Measurements from ENCODE around the gene PHTF2. TPM values are rescaled to one million over a fixed set of nuclear protein-coding genes. Genes with fewer than 3 reads are reported as not detected.

The PHTF2 gene
- total RNA-seq, 1 donor from 2014 or later = 27.0 TPM

GRCh38 chr7:77858278-77858677, 59.7 kb downstream of the PHTF2 start:
- H3K79me2 ChIP-seq (ENCODE audit: insufficient read depth, low read length) = peaks cover 4% of the 10 kb centered on the region
- Mint-ChIP-seq H3K9me3 (ENCODE audit: unreplicated experiment) (no peaks in the 10 kb centered on the region), H3K27ac (ENCODE audit: unreplicated experiment) (no peak overlapping the region), H3K4me1 (ENCODE audit: low read depth, unreplicated experiment) (no peaks in the 10 kb centered on the region), H3K27me3 (ENCODE audit: low read depth, unreplicated experiment) (no peaks in the 10 kb centered on the region), H3K4me3 (ENCODE audit: unreplicated experiment) (no peak overlapping the region), H3K36me3 (ENCODE audit: low read depth, unreplicated experiment) (peaks cover 8% of the 10 kb centered on the region)
- no peak overlapping the region for H3K9ac ChIP-seq (ENCODE audit: low read length)
- H3K36me3 ChIP-seq (ENCODE audit: insufficient read depth, low read length) = no peaks in the 10 kb centered on the region
- no peak for FAIRE-seq
- no peak for TF ChIP-seq EZH2 (IDR thresholded peaks at IDR 0.05; ENCODE audit: insufficient read depth, low read length)
- TF ChIP-seq CTCF (IDR thresholded peaks at IDR 0.05; ENCODE audit: insufficient read depth, low read depth, low read length) = no peak
- no peaks in the 10 kb centered on the region for H3K9me3 ChIP-seq (ENCODE audit: insufficient read depth, low read depth, low read length)
- no peak overlapping the region for H3K27ac ChIP-seq (ENCODE audit: low read depth, low read length)
- no peak overlapping the region for H2AFZ ChIP-seq (ENCODE audit: low read depth, low read length)
- no peaks in the 10 kb centered on the region for H3K27me3 ChIP-seq (ENCODE audit: insufficient read depth, low read length)
- H3K4me1 ChIP-seq (ENCODE audit: insufficient read depth, low read length) = no peaks in the 10 kb centered on the region
- no peak overlapping the region for H3K4me3 ChIP-seq (ENCODE audit: insufficient read depth, low read depth, low read length)
- DNase-seq (ENCODE audit: low read depth) = no peak
- H4K20me1 ChIP-seq (ENCODE audit: insufficient read depth, low read length) = no peaks in the 10 kb centered on the region
- H3K4me2 ChIP-seq (ENCODE audit: low read length) = no peak overlapping the region

GRCh38 chr7:77859343-77859742, 60.8 kb downstream of the PHTF2 start:
- Histone ChIP-seq H3K4me1 (ENCODE audit: insufficient read depth, low read length) (no peaks in the 10 kb centered on the region), H3K9me3 (ENCODE audit: insufficient read depth, low read depth, low read length) (no peaks in the 10 kb centered on the region), H3K79me2 (ENCODE audit: insufficient read depth, low read length) (peaks cover 4% of the 10 kb centered on the region), H3K9ac (ENCODE audit: low read length) (no peak overlapping the region), H3K4me3 (ENCODE audit: insufficient read depth, low read depth, low read length) (no peak overlapping the region), H3K27ac (ENCODE audit: low read depth, low read length) (no peak overlapping the region), H4K20me1 (ENCODE audit: insufficient read depth, low read length) (no peaks in the 10 kb centered on the region), H3K27me3 (ENCODE audit: insufficient read depth, low read length) (no peaks in the 10 kb centered on the region), H2AFZ (ENCODE audit: low read depth, low read length) (no peak overlapping the region), H3K4me2 (ENCODE audit: low read length) (no peak overlapping the region), H3K36me3 (ENCODE audit: insufficient read depth, low read length) (no peaks in the 10 kb centered on the region)
- Mint-ChIP-seq H3K4me3 (ENCODE audit: unreplicated experiment) (no peak overlapping the region), H3K9me3 (ENCODE audit: unreplicated experiment) (no peaks in the 10 kb centered on the region), H3K4me1 (ENCODE audit: low read depth, unreplicated experiment) (no peaks in the 10 kb centered on the region), H3K27ac (ENCODE audit: unreplicated experiment) (no peak overlapping the region), H3K36me3 (ENCODE audit: low read depth, unreplicated experiment) (peaks cover 8% of the 10 kb centered on the region), H3K27me3 (ENCODE audit: low read depth, unreplicated experiment) (no peaks in the 10 kb centered on the region)
- TF ChIP-seq CTCF (IDR thresholded peaks at IDR 0.05; ENCODE audit: insufficient read depth, low read depth, low read length) = no peak
- no peak for TF ChIP-seq EZH2 (IDR thresholded peaks at IDR 0.05; ENCODE audit: insufficient read depth, low read length)
- FAIRE-seq = no peak
- no peak for DNase-seq (ENCODE audit: low read depth)

- TF ChIP-seq EZH2 (IDR thresholded peaks at IDR 0.05; ENCODE audit: insufficient read depth, low read length) (no peak), CTCF (IDR thresholded peaks at IDR 0.05; ENCODE audit: insufficient read depth, low read depth, low read length) (no peak)
- no peak overlapping the region for H3K4me2 ChIP-seq (ENCODE audit: low read length)
- no peaks in the 10 kb centered on the region for H3K27me3 ChIP-seq (ENCODE audit: insufficient read depth, low read length)
- Mint-ChIP-seq H3K27me3 (ENCODE audit: low read depth, unreplicated experiment) (peaks cover 2% of the 10 kb centered on the region), H3K4me1 (ENCODE audit: low read depth, unreplicated experiment) (peaks cover 15% of the 10 kb centered on the region), H3K36me3 (ENCODE audit: low read depth, unreplicated experiment) (no peaks in the 10 kb centered on the region), H3K9me3 (ENCODE audit: unreplicated experiment) (no peaks in the 10 kb centered on the region), H3K27ac (ENCODE audit: unreplicated experiment) (no peak overlapping the region), H3K4me3 (ENCODE audit: unreplicated experiment) (no peak overlapping the region)
- H4K20me1 ChIP-seq (ENCODE audit: insufficient read depth, low read length) = no peaks in the 10 kb centered on the region
- no peaks in the 10 kb centered on the region for H3K9me3 ChIP-seq (ENCODE audit: insufficient read depth, low read depth, low read length)
- H3K4me1 ChIP-seq (ENCODE audit: insufficient read depth, low read length) = peaks cover 8% of the 10 kb centered on the region
- DNase-seq (ENCODE audit: low read depth) = no peak
- no peaks in the 10 kb centered on the region for H3K79me2 ChIP-seq (ENCODE audit: insufficient read depth, low read length)
- H3K27ac ChIP-seq (ENCODE audit: low read depth, low read length) = no peak overlapping the region
- FAIRE-seq = no peak
- H2AFZ ChIP-seq (ENCODE audit: low read depth, low read length) = no peak overlapping the region
- no peak overlapping the region for H3K9ac ChIP-seq (ENCODE audit: low read length)
- H3K4me3 ChIP-seq (ENCODE audit: insufficient read depth, low read depth, low read length) = no peak overlapping the region
- H3K36me3 ChIP-seq (ENCODE audit: insufficient read depth, low read length) = no peaks in the 10 kb centered on the region
Observed at GRCh38 chr7:77862691-77863090, 64.1 kb downstream of the PHTF2 start.

All from astrocyte (in vitro differentiated cells and primary cell).